Uterus (tissue), 4 donors: ENCODE data around the gene ENO1. TPM values are rescaled to one million over a fixed set of nuclear protein-coding genes. Genes with fewer than 3 reads are reported as not detected.
A peak's percentile ranks its signal among the peaks of the same experiment; 100 is the strongest.
"Not testable (repeated sequence)": the region's sequence is repeated elsewhere in the genome, so short reads cannot be mapped to it uniquely, and the experiment has no call there.

Source experiments
- DNase-seq, 2 donors: peaks; one replicate each; pipeline ENCODE4 v3.0.0-alpha.2; 2019 to 2020
- H3K27ac ChIP-seq, 2 donors: fragments of 200-600 bp; sonication (generic); 1 replicate in 1 of 2; 2 replicates in 1 of 2; pipeline ENCODE4 v1.5.1; 2016 to 2018
- H3K27me3 ChIP-seq, 2 donors: fragments of 200-600 bp; sonication (generic); one replicate each; pipeline ENCODE4 v1.5.1; 2018 to 2019; ENCODE audit warnings: control low read depth in 1 of 2
- H3K36me3 ChIP-seq, 2 donors: fragments of 200-600 bp; sonication (generic); one replicate each; pipeline ENCODE4 v1.5.1; 2019; ENCODE audit warnings: control low read depth in 1 of 2
- H3K4me1 ChIP-seq, 2 donors: fragments of 200-600 bp; sonication (generic); one replicate each; pipeline ENCODE4 v1.5.1; 2018 to 2019; ENCODE audit warnings: control low read depth in 1 of 2
- H3K4me3 ChIP-seq, 2 donors: fragments of 200-600 bp; sonication (generic); 1 replicate in 1 of 2; 2 replicates in 1 of 2; pipeline ENCODE4 v1.5.1; 2018 to 2019; ENCODE audit warnings: mild to moderate bottlenecking in 1 of 2
- H3K9me3 ChIP-seq, 2 donors: fragments of 200-600 bp; sonication (generic); one replicate each; pipeline ENCODE4 v1.5.1; 2019; ENCODE audit warnings: control low read depth in 1 of 2
- POLR2A ChIP-seq, 2 donors: fragments of 450-650 bp; IDR thresholded peaks; one replicate each; pipeline ENCODE4 v1.6.1; 2016; ENCODE audit warnings: antibody characterized with exemption in 2 of 2, mild to moderate bottlenecking in 1 of 2, moderate library complexity in 1 of 2
- intact Hi-C: fragments of 100-400 bp; cut with DNase I; formaldehyde crosslinking; loops from one replicate; pipeline ENCODE4 v1.15.1; 2023; ENCODE audit warnings: low total_unique reads
- total RNA-seq, 4 donors: library from RNA; depleted of rRNA in 3 of 4; stranded (reverse); fragments of >200 nt in 3 of 4; gene quantifications; one replicate each; pipeline versions ENCODE4 v1.1.0 to v1.2.4, GENCODE V29; 2014 to 2023
- TF ChIP-seq, protein P1 (sequence below), 4 experiments: fragments of 200-600 bp in 2 of 4; fragments of 450-650 bp in 2 of 4; sonication (generic) in 2 of 4; IDR thresholded peaks; one replicate each; pipeline ENCODE4 v1.5.1; 2016 to 2019; ENCODE audit warnings: antibody characterized with exemption in 4 of 4, mild to moderate bottlenecking in 2 of 4, moderate library complexity in 1 of 4
- donor health status: DM: yes; HTN: yes; CAD: no.

ENO1 gene
- total RNA-seq = 100 to 1,000 TPM; 123 to 358 (median 225) TPM

DNA sequence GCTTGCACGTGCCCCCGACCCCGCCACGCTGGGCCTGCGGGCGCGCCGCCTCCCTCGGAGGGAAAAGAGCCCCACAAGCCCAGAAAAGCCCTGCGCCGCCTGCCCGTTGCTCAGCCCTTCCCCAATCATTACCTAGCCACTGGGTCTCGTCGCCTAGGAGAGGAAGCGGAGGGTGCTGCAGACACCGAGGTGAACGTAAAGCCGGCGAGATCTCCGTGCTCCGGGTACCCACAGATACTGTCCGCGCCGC, at the start of gene ENO1:
Gene ENO1 (minus strand): TSS at position 239 of the 250 bp plus-strand sequence. CDS start 3,778 bp downstream, outside the sequence.
- DNase-seq = no peak
- TF ChIP-seq, protein P1, sequence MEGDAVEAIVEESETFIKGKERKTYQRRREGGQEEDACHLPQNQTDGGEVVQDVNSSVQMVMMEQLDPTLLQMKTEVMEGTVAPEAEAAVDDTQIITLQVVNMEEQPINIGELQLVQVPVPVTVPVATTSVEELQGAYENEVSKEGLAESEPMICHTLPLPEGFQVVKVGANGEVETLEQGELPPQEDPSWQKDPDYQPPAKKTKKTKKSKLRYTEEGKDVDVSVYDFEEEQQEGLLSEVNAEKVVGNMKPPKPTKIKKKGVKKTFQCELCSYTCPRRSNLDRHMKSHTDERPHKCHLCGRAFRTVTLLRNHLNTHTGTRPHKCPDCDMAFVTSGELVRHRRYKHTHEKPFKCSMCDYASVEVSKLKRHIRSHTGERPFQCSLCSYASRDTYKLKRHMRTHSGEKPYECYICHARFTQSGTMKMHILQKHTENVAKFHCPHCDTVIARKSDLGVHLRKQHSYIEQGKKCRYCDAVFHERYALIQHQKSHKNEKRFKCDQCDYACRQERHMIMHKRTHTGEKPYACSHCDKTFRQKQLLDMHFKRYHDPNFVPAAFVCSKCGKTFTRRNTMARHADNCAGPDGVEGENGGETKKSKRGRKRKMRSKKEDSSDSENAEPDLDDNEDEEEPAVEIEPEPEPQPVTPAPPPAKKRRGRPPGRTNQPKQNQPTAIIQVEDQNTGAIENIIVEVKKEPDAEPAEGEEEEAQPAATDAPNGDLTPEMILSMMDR (IDR thresholded peaks at IDR 0.05) = no peak
- TF ChIP-seq POLR2A (IDR thresholded peaks at IDR 0.05) = peak in 1 of 2 donors; percentile 90
- Histone ChIP-seq H3K9me3 (no peaks in the 10 kb centered on the region), H3K4me1 (peaks cover 3 to 14% of the 10 kb centered on the region in 2 donors), H3K27me3 (no peaks in the 10 kb centered on the region), H3K27ac (peak within 1 kb of the TSS; percentile 95 to 96), H3K4me3 (peak within 1 kb of the TSS; percentile 76 to 100), H3K36me3 (no peaks in the 10 kb centered on the region)
- intact Hi-C loops = no loop called here

DNA sequence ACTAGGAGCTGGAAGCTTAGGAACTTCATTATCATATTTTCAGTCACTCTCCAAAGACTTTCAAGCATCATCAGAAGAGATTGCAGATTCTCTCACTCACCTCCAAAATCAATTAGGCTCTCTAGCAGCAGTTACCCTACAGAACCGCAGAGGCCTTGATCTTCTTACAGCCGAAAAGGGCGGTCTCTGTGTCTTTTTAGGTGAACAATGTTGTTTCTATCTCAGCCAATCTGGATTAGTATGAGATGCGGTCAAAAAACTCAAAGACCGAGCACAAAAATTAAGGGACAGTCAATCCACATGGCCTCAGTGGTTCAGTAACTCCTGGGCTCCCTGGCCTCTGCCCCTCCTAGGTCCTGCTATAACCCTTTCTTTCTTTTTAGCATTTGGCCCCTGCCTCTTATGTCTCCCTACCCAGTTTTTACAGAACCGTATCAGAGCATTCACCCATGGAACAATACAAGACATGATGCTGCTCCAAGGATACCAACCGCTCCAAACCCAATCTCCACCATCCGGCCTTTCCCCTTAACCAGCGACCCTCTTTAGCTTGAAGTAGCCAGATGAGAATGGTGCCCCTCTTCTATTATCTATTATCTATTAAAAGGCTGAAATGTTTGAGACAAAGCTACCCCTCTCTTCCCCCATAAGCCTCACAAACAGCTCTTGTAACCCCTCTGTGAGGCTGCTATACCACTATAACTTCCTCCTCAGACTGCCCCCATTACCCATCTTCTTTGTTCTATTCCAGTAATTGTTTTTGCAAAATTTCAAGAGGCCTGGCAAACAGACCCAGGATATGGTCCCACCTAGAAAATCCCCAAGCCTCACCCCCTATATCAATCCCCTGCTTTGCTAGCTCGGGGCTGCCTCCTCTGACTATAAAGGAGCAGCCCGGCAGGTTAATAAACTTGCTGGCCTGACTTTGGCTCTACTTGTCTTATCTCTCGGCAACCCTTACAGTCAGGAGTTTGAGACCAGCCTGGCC, 48.5 kb upstream of the ENO1 start:
- no peaks in the 10 kb centered on the region for H3K9me3 ChIP-seq
- H3K27ac ChIP-seq = no peak overlapping the region
- no peaks in the 10 kb centered on the region for H3K27me3 ChIP-seq
- intact Hi-C loops = no loop called here
- H3K36me3 ChIP-seq = no peaks in the 10 kb centered on the region
- no peaks in the 10 kb centered on the region for H3K4me1 ChIP-seq
- no peak for DNase-seq
- no peak for TF ChIP-seq POLR2A (IDR thresholded peaks at IDR 0.05)
- TF ChIP-seq, protein P1 (IDR thresholded peaks at IDR 0.05) = no peak
- H3K4me3 ChIP-seq = no peak overlapping the region

- DNase-seq = no peak
- H3K36me3 ChIP-seq = no peaks in the 10 kb centered on the region
- intact Hi-C loops = no loop called here
Observed at GRCh38 chr1:8925960-8926359, 47.5 kb upstream of the ENO1 start.

GRCh38 chr1:8925406-8925805, 46.9 kb upstream of the ENO1 start:
- DNase-seq = no peak
- no peaks in the 10 kb centered on the region for H3K36me3 ChIP-seq
- H3K4me1 ChIP-seq = no peaks in the 10 kb centered on the region
- H3K9me3 ChIP-seq = no peaks in the 10 kb centered on the region
- intact Hi-C loops = no loop called here
- H3K4me3 ChIP-seq = no peak overlapping the region
- H3K27ac ChIP-seq = no peak overlapping the region
- H3K27me3 ChIP-seq = no peaks in the 10 kb centered on the region
- no peak for TF ChIP-seq POLR2A (IDR thresholded peaks at IDR 0.05)
- TF ChIP-seq, protein P1 (IDR thresholded peaks at IDR 0.05) = no peak

More at GRCh38 chr1:8925960-8926359, 47.5 kb upstream of the ENO1 start:
- Histone ChIP-seq H3K27ac (no peak overlapping the region), H3K9me3 (no peaks in the 10 kb centered on the region), H3K4me1 (no peaks in the 10 kb centered on the region), H3K4me3 (no peak overlapping the region), H3K27me3 (no peaks in the 10 kb centered on the region)
- TF ChIP-seq, protein P1 (IDR thresholded peaks at IDR 0.05) = no peak
- TF ChIP-seq POLR2A (IDR thresholded peaks at IDR 0.05) = no peak

GRCh38 chr1:8922962-8923361, 44.5 kb upstream of the ENO1 start:
- Histone ChIP-seq H3K4me3 (no peak overlapping the region), H3K4me1 (no peaks in the 10 kb centered on the region)
- intact Hi-C loops = no loop called here

GRCh38 chr1:8917536-8917935, 39.0 kb upstream of the ENO1 start:
- H3K27ac ChIP-seq, H3K4me3 ChIP-seq, H3K36me3 ChIP-seq, H3K27me3 ChIP-seq, H3K4me1 ChIP-seq, intact Hi-C loops, DNase-seq, H3K9me3 ChIP-seq: not testable (repeated sequence)

More at GRCh38 chr1:8922962-8923361, 44.5 kb upstream of the ENO1 start:
- TF ChIP-seq POLR2A (IDR thresholded peaks at IDR 0.05) = no peak
- Histone ChIP-seq H3K9me3 (no peaks in the 10 kb centered on the region), H3K27ac (no peak overlapping the region), H3K27me3 (no peaks in the 10 kb centered on the region), H3K36me3 (no peaks in the 10 kb centered on the region)
- DNase-seq = no peak
